Esophagus squamous epithelium (tissue), 4 donors: ENCODE measurements around the gene GPX4.

Experiments used
- CTCF ChIP-seq, 6 experiments: fragments of 450-650 bp in 4 of 6; fragments of 200-600 bp in 2 of 6; sonication (generic) in 2 of 6; IDR thresholded peaks; one replicate each; pipeline ENCODE4 v1.5.1; 2016 to 2019; ENCODE audit warnings: antibody characterized with exemption in 6 of 6, mild to moderate bottlenecking in 4 of 6, moderate library complexity in 4 of 6
- POLR2A ChIP-seq, 4 donors: fragments of 450-650 bp; IDR thresholded peaks; one replicate each; pipeline ENCODE4 v1.6.1; 2017; ENCODE audit warnings: antibody characterized with exemption in 4 of 4, mild to moderate bottlenecking in 4 of 4, moderate library complexity in 3 of 4

- TF ChIP-seq CTCF (IDR thresholded peaks at IDR 0.05) (no peak), POLR2A (IDR thresholded peaks at IDR 0.05) (no peak)
Observed at GRCh38 chr19:1110809-1111640, 7.2 kb downstream of the GPX4 start.
